H9 (cell line): ENCODE measurements around the gene CERKL. TPM values are rescaled to one million over a fixed set of nuclear protein-coding genes. Genes with fewer than 3 reads are reported as not detected.

Experiments used
- DNase-seq: peaks from one replicate; pipeline ENCODE4 v3.0.0-alpha.2; 2017
- H2AFZ ChIP-seq: one replicate; pipeline ENCODE4 v1.6.1; 2013; ENCODE audit warnings: mild to moderate bottlenecking, low read length, control low read depth, moderate library complexity
- H2AK5ac ChIP-seq: 2 replicates; pipeline ENCODE4 v1.6.1; 2013; ENCODE audit warnings: low read length, control low read depth, mixed read lengths; ENCODE audit not compliant: insufficient read length
- H2BK120ac ChIP-seq: one replicate; pipeline ENCODE4 v1.6.1; 2013; ENCODE audit warnings: low read depth, mild to moderate bottlenecking, low read length, control low read depth, inconsistent platforms; ENCODE audit not compliant: poor library complexity, severe bottlenecking
- H2BK12ac ChIP-seq: 2 replicates; pipeline ENCODE4 v1.6.1; 2013; ENCODE audit warnings: low read length, control low read depth, mixed read lengths, low read depth; ENCODE audit not compliant: insufficient read length
- H2BK15ac ChIP-seq: 2 replicates; pipeline ENCODE4 v1.6.1; 2013; ENCODE audit warnings: low read depth, low read length, control low read depth
- H2BK20ac ChIP-seq: one replicate; pipeline ENCODE4 v1.6.1; 2013; ENCODE audit warnings: low read depth, mild to moderate bottlenecking, low read length, control low read depth, inconsistent platforms; ENCODE audit not compliant: poor library complexity, severe bottlenecking
- H2BK5ac ChIP-seq: 2 replicates; pipeline ENCODE4 v1.6.1; 2013; ENCODE audit warnings: low read length, control low read depth, mixed read lengths; ENCODE audit not compliant: insufficient read length
- H3K14ac ChIP-seq: 2 replicates; pipeline ENCODE4 v1.6.1; 2013; ENCODE audit warnings: low read length, control low read depth; ENCODE audit not compliant: insufficient read depth
- H3K18ac ChIP-seq: 2 replicates; pipeline ENCODE4 v1.6.1; 2013; ENCODE audit warnings: low read depth, mild to moderate bottlenecking, mixed read lengths, low read length, control low read depth; ENCODE audit not compliant: insufficient read length
- H3K23ac ChIP-seq: 2 replicates; pipeline ENCODE4 v1.6.1; 2013; ENCODE audit warnings: low read length, control low read depth, mixed read lengths, low read depth; ENCODE audit not compliant: insufficient read length
- H3K23me2 ChIP-seq: 2 replicates; pipeline ENCODE4 v1.6.1; 2013; ENCODE audit warnings: low read depth, mild to moderate bottlenecking, mixed read lengths, low read length, control low read depth; ENCODE audit not compliant: insufficient read length, poor library complexity, severe bottlenecking
- H3K27ac ChIP-seq: 2 replicates; pipeline ENCODE4 v1.5.1; 2013; ENCODE audit warnings: low read length, control low read depth, mixed read lengths, low read depth; ENCODE audit not compliant: insufficient read length
- H3K27me3 ChIP-seq: 2 replicates; pipeline ENCODE4 v1.6.1; 2013; ENCODE audit warnings: low read length, control low read depth, inconsistent platforms; ENCODE audit not compliant: insufficient read depth
- H3K4ac ChIP-seq: 2 replicates; pipeline ENCODE4 v1.6.1; 2013; ENCODE audit warnings: low read depth, mild to moderate bottlenecking, control low read depth, inconsistent platforms, low read length, moderate library complexity
- H3K4me1 ChIP-seq: 2 replicates; pipeline ENCODE4 v1.6.1; 2013; ENCODE audit warnings: low read length, control low read depth, inconsistent platforms; ENCODE audit not compliant: insufficient read depth
- H3K4me2 ChIP-seq: 2 replicates; pipeline ENCODE4 v1.6.1; 2013; ENCODE audit warnings: low read length, control low read depth, mixed read lengths; ENCODE audit not compliant: insufficient read length, insufficient read depth
- H3K56ac ChIP-seq: 2 replicates; pipeline ENCODE4 v1.6.1; 2013; ENCODE audit warnings: low read depth, mild to moderate bottlenecking, mixed read lengths, low read length, control low read depth; ENCODE audit not compliant: insufficient read length
- H3K79me1 ChIP-seq: 2 replicates; pipeline ENCODE4 v1.6.1; 2013; ENCODE audit warnings: low read depth, mild to moderate bottlenecking, moderate library complexity, low read length, control low read depth, inconsistent platforms; ENCODE audit not compliant: insufficient read depth, poor library complexity, severe bottlenecking
- H3K79me2 ChIP-seq: 2 replicates; pipeline ENCODE4 v1.6.1; 2013; ENCODE audit warnings: low read length, control low read depth, inconsistent platforms; ENCODE audit not compliant: insufficient read depth
- H3K9ac ChIP-seq: 2 replicates; pipeline ENCODE4 v1.6.1; 2013; ENCODE audit warnings: low read length, control low read depth, mixed read lengths; ENCODE audit not compliant: insufficient read length; ENCODE audit errors: extremely low read depth
- H3K9me3 ChIP-seq: one replicate; pipeline ENCODE4 v1.6.1; 2013; ENCODE audit warnings: low read depth, low read length, inconsistent platforms; ENCODE audit not compliant: control insufficient read depth
- H3T11ph ChIP-seq: one replicate; pipeline ENCODE4 v1.6.1; 2013; ENCODE audit warnings: mild to moderate bottlenecking, low read length, control low read depth, inconsistent platforms
- H4K20me1 ChIP-seq: one replicate; pipeline ENCODE4 v1.6.1; 2013; ENCODE audit not compliant: control insufficient read depth, insufficient read length, insufficient read depth
- H4K5ac ChIP-seq: 2 replicates; pipeline ENCODE4 v1.6.1; 2013; ENCODE audit warnings: low read depth, mild to moderate bottlenecking, mixed read lengths, low read length, control low read depth; ENCODE audit not compliant: insufficient read length
- H4K8ac ChIP-seq: replicated peaks from 2 replicates; pipeline ENCODE4 v1.6.1; 2013; ENCODE audit warnings: low read length, control low read depth, mixed read lengths, low read depth; ENCODE audit not compliant: insufficient read length
- H4K91ac ChIP-seq: 2 replicates; pipeline ENCODE4 v1.6.1; 2013; ENCODE audit warnings: low read depth, mild to moderate bottlenecking, moderate library complexity, mixed read lengths, low read length, control low read depth; ENCODE audit not compliant: insufficient read length
- H3K27ac Mint-ChIP-seq, 3 experiments: 2 replicates in 2 of 3; 3 replicates in 1 of 3; pipeline ENCODE4 v1.8.0; 2020 to 2021; ENCODE audit warnings: mixed read lengths in 3 of 3, mild to moderate bottlenecking in 1 of 3, moderate library complexity in 1 of 3
- H3K27me3 Mint-ChIP-seq: 2 replicates; pipeline ENCODE4 v1.8.0; 2021; ENCODE audit warnings: low read depth, mild to moderate bottlenecking, moderate library complexity, mixed read lengths
- H3K36me3 Mint-ChIP-seq, 3 experiments: 2 replicates in 2 of 3; 3 replicates in 1 of 3; pipeline ENCODE4 v1.8.0; 2020 to 2021; ENCODE audit warnings: low read depth in 3 of 3, mixed read lengths in 3 of 3; ENCODE audit not compliant: insufficient read depth in 1 of 3
- H3K4me1 Mint-ChIP-seq, 2 experiments: 2 replicates each; pipeline ENCODE4 v1.8.0; 2020; ENCODE audit warnings: mixed read lengths in 2 of 2
- H3K4me3 Mint-ChIP-seq, 2 experiments: 2 replicates in 1 of 2; 3 replicates in 1 of 2; pipeline ENCODE4 v1.8.0; 2020 to 2021; ENCODE audit warnings: mild to moderate bottlenecking in 2 of 2, mixed read lengths in 2 of 2, moderate library complexity in 1 of 2
- H3K9me3 Mint-ChIP-seq, 2 experiments: 2 replicates in 1 of 2; 3 replicates in 1 of 2; pipeline ENCODE4 v1.8.0; 2020; ENCODE audit warnings: mild to moderate bottlenecking in 2 of 2, mixed read lengths in 2 of 2, moderate library complexity in 1 of 2
- WGBS: extraction: QIAGEN DNeasy Blood & Tissue Kit; methylation state at CpG from one replicate; pipeline ENCODE4 v1.1.7; 2013; ENCODE audit warnings: missing lambda C conversion rate, low lambda C conversion rate, mixed read lengths; ENCODE audit not compliant: insufficient read length; ENCODE audit errors: extremely low coverage; 5-methylcytosine and 5-hydroxymethylcytosine counted together
- total RNA-seq: library from RNA; stranded (reverse); gene quantifications from 2 replicates; pipeline ENCODE4 v1.2.1, GENCODE V29; 2021
- TF ChIP-seq, protein P1 (sequence below): fragments of 200-600 bp; sonication (generic); conservative IDR thresholded peaks from 3 replicates; pipeline ENCODE4 v1.8.0; 2021; ENCODE audit warnings: antibody characterized with exemption, mild to moderate bottlenecking

Gene CERKL
- total RNA-seq, 1 experiment from 2014 or later = not detected

- H2BK15ac ChIP-seq = no peak overlapping the region
- peaks cover 0 to 3% of the 10 kb centered on the region in 2 experiments; a peak in 1 of 4 replicates for H3K4me1 Mint-ChIP-seq
Observed at GRCh38 chr2:181605889-181606837, 50.7 kb downstream of the CERKL start.

More at GRCh38 chr2:181605889-181606837, 50.7 kb downstream of the CERKL start:
- Histone ChIP-seq H2BK12ac (no peak overlapping the region), H4K91ac (no peak overlapping the region), H2BK5ac (no peak overlapping the region), H3K23ac (no peak overlapping the region), H3K9ac (no peak overlapping the region), H3K27ac (no peak overlapping the region), H3K79me2 (no peaks in the 10 kb centered on the region), H3K4me1 (peaks cover 2% of the 10 kb centered on the region; the same call in 1 of the 2 replicates), H2AFZ (no peak overlapping the region), H3K14ac (no peak overlapping the region), H4K5ac (no peak overlapping the region), H3K18ac (no peak overlapping the region), H2AK5ac (no peak overlapping the region), H3K4me2 (no peak overlapping the region), H3K23me2 (no peaks in the 10 kb centered on the region), H3T11ph (no peak overlapping the region), H2BK120ac (no peak overlapping the region), H3K4ac (no peak overlapping the region), H3K56ac (no peak overlapping the region), H2BK20ac (no peak overlapping the region), H3K79me1 (no peaks in the 10 kb centered on the region), H4K8ac (no peak overlapping the region), H3K27me3 (no peaks in the 10 kb centered on the region), H4K20me1 (no peaks in the 10 kb centered on the region), H3K9me3 (no peaks in the 10 kb centered on the region)
- TF ChIP-seq, protein P1, sequence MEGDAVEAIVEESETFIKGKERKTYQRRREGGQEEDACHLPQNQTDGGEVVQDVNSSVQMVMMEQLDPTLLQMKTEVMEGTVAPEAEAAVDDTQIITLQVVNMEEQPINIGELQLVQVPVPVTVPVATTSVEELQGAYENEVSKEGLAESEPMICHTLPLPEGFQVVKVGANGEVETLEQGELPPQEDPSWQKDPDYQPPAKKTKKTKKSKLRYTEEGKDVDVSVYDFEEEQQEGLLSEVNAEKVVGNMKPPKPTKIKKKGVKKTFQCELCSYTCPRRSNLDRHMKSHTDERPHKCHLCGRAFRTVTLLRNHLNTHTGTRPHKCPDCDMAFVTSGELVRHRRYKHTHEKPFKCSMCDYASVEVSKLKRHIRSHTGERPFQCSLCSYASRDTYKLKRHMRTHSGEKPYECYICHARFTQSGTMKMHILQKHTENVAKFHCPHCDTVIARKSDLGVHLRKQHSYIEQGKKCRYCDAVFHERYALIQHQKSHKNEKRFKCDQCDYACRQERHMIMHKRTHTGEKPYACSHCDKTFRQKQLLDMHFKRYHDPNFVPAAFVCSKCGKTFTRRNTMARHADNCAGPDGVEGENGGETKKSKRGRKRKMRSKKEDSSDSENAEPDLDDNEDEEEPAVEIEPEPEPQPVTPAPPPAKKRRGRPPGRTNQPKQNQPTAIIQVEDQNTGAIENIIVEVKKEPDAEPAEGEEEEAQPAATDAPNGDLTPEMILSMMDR = no peak
- Mint-ChIP-seq H3K27me3 (no peaks in the 10 kb centered on the region), H3K9me3 (peaks cover 4 to 5% of the 10 kb centered on the region in 2 experiments), H3K4me3 (no peak overlapping the region), H3K36me3 (peaks cover 2 to 8% (median 2%) of the 10 kb centered on the region in 3 experiments; a peak in 4 of 7 replicates), H3K27ac (no peak overlapping the region)
- no CpG with 5 or more reads among the region's 3 CpGs for WGBS
- DNase-seq = no peak
